ENCODE measurements around the gene S100PBP. TPM values are rescaled to one million over a fixed set of nuclear protein-coding genes. Genes with fewer than 3 reads are reported as not detected.
A peak's percentile ranks its signal among the peaks of the same experiment; 100 is the strongest.

S100PBP gene
- total and polyA plus RNA-seq, 10 of the 15 experiments (the other 5 are each of a cell fraction or from before 2014, with no cell fraction given): 17.0 to 98.3 (median 40.6) TPM

- no peak for TF ChIP-seq REST (IDR thresholded peaks at IDR 0.05; ENCODE audit: low read depth, low read length)
- TF ChIP-seq BMI1 (IDR thresholded peaks at IDR 0.05; ENCODE audit: borderline replicate concordance): peak; percentile 90
- TF ChIP-seq RAD51 (IDR thresholded peaks at IDR 0.05): peak; percentile 41; the same call in 1 of the 2 replicates
- TF ChIP-seq POLR2A (IDR thresholded peaks at IDR 0.05; ENCODE audit: low read depth, low read length): peak; percentile 78
- TF ChIP-seq GATAD2B (conservative IDR thresholded peaks at IDR 0.05; ENCODE audit: low read depth): peak; percentile 72
- TF ChIP-seq BACH1 (IDR thresholded peaks at IDR 0.05; ENCODE audit: borderline replicate concordance): peak; percentile 79; the same call in 1 of the 2 replicates
- no peak for TF ChIP-seq ZNF622 (IDR thresholded peaks at IDR 0.05)
- TF ChIP-seq PML (IDR thresholded peaks at IDR 0.05; ENCODE audit: low read length): peak; percentile 94
- peak; percentile 67 to 71; a peak in 3 of 4 replicates for TF ChIP-seq BHLHE40 (IDR thresholded peaks at IDR 0.05; ENCODE audit: borderline replicate concordance in 1 of 2, low read depth in 2 of 2, low read length in 1 of 2)
- TF ChIP-seq IRF5 (IDR thresholded peaks at IDR 0.05; ENCODE audit: borderline replicate concordance): no peak
- 0 out of 2 replicates have a peak, but pooled peaks have one; percentile 0 for TF ChIP-seq ZSCAN29 (IDR thresholded peaks at IDR 0.05)
- TF ChIP-seq ATF3 (IDR thresholded peaks at IDR 0.05; ENCODE audit: borderline replicate concordance, extremely low read depth, low read depth, low read length): no peak
- peak; percentile 96 for TF ChIP-seq SMAD5 (IDR thresholded peaks at IDR 0.05; ENCODE audit: low read depth)
- peak; percentile 85; the same call in 1 of the 2 replicates for TF ChIP-seq HDGF (IDR thresholded peaks at IDR 0.05)
- TF ChIP-seq FOXK2 (IDR thresholded peaks at IDR 0.05): no peak
- peak; percentile 96 for TF ChIP-seq EP300 (IDR thresholded peaks at IDR 0.05; ENCODE audit: borderline replicate concordance in 1 of 2, control insufficient read depth in 1 of 2, low read depth in 2 of 2, low read length in 2 of 2)
- TF ChIP-seq POU2F2 (IDR thresholded peaks at IDR 0.05; ENCODE audit: borderline replicate concordance, low read depth, low read length): peak; percentile 83
- peak; percentile 67 for TF ChIP-seq JUNB (IDR thresholded peaks at IDR 0.05)
- no peak for TF ChIP-seq ZNF592 (IDR thresholded peaks at IDR 0.05)
- peak; percentile 54 for TF ChIP-seq CBX5 (IDR thresholded peaks at IDR 0.05; ENCODE audit: low read depth)
- TF ChIP-seq MEF2B (IDR thresholded peaks at IDR 0.05; ENCODE audit: partially characterized antibody, poor library complexity, severe bottlenecking): peak; percentile 98
- no peak for TF ChIP-seq ESRRA (IDR thresholded peaks at IDR 0.05; ENCODE audit: low read length)
Measured at GRCh38 chr1:32818804-32819541, 1.5 kb downstream of the S100PBP start (continued).

Data from GM12878 (cell line).